GM12873 (cell line): Measurements from ENCODE around the gene OLFML2B.

ENCODE experiments used
- CTCF ChIP-seq: IDR thresholded peaks from 2 replicates; pipeline ENCODE4 v1.5.1; 2012; ENCODE audit warnings: low read depth, mild to moderate bottlenecking, moderate library complexity, low read length, control low read depth; ENCODE audit not compliant: insufficient read depth; ENCODE audit errors: missing control alignments

OLFML2B gene

GRCh38 chr1:161973924-161974845 lies 49.5 kb downstream of the OLFML2B start:
- no peak for TF ChIP-seq CTCF

- TF ChIP-seq CTCF: no peak
These were observed 50.8 kb downstream of the OLFML2B start for GRCh38 chr1:161972828-161973227.

DNA sequence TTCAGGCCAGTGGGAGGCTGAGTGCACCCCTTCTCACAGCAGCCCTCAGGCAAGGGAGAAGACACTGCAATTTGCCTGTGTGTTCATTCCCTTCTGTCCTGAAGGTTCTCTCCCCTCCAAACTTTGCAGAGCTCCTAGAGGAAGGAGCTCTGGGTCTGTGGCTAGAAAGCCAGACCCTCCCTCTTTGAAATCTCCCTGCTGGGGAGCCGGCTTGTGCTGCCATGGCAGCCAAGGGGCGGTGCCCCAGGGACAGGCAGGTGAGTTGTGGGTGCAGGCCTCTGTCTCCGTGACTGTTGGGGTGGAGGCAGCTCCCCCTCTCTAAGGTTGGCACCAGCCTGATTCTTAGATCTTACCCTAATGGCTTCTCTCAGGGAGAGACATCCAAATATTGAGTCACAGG lies 53.0 kb downstream of the OLFML2B start:
- TF ChIP-seq CTCF: no peak

DNA sequence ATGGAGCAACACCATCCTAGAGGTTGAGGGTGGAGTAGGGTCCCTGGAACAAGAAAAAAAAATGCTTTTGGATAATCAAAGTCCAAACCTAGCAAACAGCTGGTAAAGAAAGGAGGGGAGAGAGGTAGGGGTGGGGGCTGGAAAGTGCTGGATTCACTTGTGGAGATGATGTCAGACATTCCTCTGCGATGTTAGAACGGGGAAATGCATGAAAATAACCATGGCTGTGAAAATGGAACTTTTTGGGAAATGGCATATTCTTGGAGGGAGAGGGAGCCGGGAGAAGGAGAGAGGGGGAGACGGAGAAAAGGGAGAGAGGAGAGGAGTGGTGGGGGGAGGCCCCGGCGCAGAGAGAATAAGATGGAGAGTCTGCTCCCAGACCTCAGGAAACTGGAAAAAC lies 53.6 kb downstream of the OLFML2B start:
- TF ChIP-seq CTCF: no peak

- TF ChIP-seq CTCF: no peak
These were observed 57.6 kb downstream of the OLFML2B start for GRCh38 chr1:161966067-161966466.

GRCh38 chr1:161962091-161962887 lies 61.4 kb downstream of the OLFML2B start:
- no peak for TF ChIP-seq CTCF

DNA sequence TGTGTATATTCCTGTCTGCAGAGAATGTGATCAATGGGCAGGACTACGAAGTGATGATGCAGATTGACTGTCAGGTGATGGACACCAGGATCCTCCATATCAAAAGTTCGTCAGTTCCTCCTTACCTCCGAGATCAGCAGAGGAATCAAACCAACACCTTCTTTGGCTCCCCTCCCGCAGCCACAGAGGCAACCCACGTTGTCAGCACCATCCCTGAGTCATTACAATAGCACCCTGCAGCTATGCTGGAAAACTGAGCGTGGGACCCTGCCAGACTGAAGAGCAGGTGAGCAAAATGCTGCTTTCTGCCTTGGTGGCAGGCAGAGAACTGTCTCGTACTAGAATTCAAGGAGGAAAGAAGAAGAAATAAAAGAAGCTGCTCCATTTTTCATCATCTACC lies 65.2 kb downstream of the OLFML2B start:
- TF ChIP-seq CTCF: no peak
